GM18868 (cell line): ENCODE results near the gene MME.

Source experiments
- ATAC-seq: cut with Tn5 transposase; IDR thresholded peaks from one replicate; pipeline ENCODE4 v1.9.1; 2021; ENCODE audit warnings: mild to moderate bottlenecking, moderate library complexity; ENCODE audit not compliant: unreplicated experiment

Gene MME

DNA sequence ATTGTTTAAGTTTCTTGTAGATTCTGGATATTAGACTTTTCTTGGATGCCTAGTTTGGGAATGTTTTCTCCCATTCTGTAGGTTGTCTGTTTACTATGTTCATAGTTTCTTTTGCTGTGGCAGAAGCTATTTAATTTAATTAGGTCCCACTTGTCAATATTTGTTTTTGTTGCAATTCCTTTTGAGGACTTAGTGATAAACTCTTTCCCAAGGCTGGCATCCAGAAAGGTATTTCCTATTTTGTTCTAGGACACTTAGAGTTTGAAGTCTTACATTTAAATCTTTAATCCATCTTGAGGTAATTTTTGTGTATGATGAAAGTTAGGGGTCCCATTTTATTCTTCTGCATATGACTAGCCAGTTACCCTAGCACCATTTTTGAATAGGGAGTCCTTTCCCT is 54.9 kb downstream of the MME start:
- ATAC-seq = no peak

DNA sequence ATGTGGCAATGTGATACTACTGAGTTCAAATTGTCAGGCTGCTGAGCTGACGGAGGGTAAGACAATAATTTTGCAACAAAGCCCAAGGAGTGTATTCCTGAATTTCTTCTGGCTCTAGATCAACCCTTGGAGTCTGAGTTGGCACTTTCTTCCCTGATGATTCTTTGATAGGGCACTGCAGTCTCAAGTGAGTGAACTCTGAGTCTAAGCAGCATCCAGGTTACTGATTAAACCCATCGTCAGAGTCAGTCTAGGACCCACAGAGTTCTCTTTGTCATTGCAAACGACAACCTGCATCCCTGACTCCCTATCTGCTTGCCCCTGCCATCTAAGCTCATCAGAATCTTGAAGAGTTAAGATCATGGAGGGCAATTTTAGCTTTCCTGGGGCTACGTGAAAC is 58.6 kb downstream of the MME start:
- ATAC-seq = no peak

DNA sequence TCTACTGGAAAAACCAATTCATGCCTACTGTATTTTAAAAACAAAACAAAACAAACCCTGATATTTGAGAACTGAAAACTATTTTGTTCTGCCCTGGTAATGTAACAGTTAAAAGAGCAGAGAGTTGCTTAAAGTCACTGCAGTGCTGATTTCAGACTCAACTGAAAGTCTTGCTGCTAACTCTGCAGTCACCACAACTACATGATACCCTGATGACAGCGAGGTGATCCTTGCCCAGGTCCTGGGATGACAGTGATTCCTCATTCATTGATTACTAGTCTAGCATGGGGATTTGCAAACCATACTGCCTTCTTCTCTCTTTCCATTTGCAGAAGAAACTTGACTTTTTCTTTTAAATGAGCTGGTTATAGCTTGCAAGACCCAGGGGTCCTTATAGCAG is 67.5 kb downstream of the MME start:
- ATAC-seq = no peak

DNA sequence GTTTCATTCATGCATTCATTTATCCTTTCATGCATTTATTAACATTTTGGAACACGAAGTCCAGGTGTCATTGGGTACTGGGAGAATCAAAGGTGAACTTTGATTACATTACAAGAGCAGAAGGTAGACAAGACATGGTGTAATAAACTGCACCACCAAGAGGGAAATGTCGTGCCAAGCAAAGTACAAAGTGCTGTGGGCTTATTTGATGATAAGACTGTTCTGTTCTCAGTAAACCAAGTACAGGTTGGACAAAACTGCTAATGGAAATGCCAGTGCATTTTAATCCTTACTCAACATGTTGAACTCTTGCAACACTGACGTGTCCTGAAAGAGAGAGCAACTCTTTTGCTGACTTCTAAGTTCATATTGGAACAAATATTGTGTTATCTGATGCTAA is 69.4 kb downstream of the MME start:
- ATAC-seq = no peak

DNA sequence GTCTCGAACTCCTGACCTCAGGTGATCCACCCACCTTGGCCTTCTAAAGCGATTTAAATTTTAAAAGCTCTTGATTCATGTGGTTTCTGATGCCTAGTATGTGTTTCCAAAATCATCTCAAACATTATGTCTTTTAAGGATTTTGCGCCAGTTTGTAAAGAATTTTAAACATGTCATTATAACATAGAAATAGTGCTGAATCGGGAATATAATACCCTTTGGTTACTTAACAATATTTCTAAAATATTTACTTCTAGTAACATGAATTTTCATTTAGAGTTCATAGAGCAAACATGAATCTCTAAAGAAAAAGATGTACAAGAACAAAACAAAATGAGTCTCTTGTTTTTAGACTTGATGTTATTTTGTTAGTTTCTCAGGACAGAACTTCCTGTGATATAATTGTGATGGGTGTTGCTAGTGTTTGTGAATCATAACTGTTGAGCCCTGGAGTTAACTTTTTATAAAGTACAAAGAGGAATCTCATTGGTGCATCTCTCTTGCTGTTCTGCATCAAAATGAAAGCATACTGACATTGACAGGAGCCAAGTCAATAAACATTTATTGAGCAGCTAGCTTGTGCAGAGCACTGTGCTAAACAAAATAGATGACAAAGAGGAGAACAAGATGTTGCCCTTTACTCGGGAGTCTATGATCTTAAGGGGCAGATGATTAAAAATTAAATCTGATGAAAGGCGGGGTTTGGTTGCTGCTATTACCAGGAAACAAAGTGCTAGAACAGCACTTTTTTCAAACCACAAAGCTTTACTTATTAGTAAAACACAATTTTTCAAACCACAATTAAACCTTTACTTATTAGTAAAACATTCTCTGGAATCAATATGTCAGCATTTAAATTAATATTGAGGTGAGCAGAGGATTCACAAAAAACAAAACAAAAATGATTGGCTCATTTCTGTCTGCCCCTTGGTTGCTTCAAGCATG is 73.4 kb downstream of the MME start:
- no peak for ATAC-seq

DNA sequence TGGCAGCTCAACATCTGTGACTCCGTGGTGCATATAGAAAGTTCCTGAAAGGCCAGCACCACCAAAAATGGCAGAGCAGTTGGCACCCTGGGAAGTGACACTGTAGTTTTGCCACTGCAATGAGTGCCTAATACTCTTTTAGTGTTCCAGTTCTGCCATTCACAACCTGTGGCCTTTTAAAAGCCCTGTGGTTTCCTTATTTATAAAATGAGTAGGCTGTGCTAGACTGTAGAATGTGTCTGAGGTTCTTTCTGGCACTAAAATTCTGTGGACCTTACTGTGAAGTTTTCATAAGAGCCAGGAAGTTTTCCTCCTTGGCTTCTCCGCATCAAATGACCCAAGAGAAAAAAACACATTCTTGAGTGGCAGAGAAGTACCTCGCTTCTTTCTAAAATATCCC is 74.1 kb downstream of the MME start:
- no peak for ATAC-seq

DNA sequence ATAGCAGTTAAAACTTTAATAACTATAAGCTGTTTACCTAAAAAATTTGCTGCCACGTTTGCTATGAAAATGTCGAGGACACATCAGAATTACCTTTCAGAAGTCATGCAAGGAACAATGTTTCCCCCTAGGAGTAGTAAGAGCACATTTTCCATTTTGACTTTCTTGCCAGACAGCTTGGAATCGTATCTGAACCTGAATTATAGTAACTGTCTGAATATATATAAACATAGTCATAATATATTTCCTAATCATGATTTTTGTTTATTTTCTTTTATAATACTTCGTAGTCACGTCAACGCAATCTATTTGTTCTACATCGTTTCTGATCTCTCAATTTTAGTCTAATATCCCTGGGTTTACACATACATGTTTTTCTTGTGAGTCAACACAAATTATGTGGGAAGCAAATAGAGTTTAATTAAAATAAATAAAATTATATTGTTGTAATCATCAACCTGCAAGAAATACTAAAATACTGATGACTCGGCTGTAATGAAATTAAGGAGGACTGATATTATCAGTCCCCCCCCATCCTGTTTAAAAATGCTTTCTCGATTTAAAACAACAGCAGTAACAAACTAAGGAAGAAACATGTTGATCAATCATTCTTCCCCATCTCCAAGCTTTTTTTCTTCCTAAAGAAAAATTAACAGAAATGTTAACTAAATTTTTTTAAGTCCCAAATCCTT is 78.4 kb downstream of the MME start:
- ATAC-seq = no peak

DNA sequence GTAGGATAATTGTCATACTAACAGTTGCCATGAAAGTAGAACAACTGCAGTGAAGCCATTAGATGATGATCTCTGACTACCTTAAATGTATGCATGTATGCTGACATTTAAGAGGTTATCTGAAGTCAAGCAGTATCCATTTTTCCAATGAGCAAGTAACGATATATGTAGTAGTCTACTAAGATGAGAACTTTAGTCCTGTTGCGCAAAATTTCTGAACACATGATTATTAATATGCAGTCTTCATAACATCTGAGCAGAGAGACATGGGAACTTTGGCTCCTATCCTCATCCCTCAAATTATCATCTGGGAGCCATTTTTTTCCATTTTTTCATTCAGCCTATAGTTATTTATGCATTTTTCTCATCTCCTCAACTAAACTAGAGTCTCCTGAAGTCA is 79.2 kb downstream of the MME start:
- ATAC-seq = no peak

DNA sequence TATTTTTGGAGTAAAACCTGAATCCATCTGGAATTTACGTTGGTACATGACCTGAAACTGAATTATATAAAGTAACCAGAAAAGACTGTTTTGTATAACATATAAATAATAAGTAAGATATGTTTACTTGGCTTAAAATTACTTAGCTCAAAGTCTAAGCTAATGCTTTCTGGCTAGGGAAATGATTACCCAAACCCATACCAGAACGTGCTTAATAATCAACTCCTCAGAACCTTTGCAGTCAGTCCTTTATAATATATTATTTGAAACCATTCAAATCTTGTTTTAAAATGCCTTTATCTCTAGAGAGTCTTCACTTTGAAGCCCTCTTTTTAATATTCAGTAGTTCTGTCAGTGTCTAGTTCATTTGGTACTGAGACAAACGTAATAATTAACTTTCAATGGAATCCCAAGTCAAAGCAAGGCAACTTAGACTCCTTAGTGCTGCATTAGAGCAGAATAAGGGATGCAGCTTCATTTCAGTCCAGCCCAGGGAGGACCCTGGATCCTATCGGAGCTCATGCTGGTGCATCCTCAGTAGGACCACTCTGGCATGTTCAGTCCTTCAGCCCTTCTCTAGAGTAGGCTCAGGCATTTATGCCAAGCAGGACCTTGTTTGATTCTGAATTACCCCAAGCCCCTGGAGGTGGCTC is 81.6 kb downstream of the MME start:
- no peak for ATAC-seq

DNA sequence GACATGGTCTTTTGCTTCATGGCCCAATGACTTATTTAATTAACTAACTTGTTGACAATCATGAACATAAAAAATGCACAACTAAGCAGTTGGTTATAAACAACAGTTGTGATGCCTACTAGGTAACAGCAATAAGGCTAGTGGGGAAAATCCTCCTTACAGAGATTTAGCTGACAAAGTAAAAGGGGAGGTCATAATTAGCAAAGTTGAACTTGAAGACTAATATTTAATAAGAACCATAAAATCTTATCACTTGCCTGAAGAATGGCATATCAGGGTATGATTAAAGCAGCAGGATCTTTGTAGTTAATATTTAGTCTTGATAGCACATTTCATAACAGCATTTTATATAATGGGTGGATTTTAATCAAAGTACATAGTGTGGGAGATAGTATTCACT is 84.2 kb downstream of the MME start:
- ATAC-seq = no peak

DNA sequence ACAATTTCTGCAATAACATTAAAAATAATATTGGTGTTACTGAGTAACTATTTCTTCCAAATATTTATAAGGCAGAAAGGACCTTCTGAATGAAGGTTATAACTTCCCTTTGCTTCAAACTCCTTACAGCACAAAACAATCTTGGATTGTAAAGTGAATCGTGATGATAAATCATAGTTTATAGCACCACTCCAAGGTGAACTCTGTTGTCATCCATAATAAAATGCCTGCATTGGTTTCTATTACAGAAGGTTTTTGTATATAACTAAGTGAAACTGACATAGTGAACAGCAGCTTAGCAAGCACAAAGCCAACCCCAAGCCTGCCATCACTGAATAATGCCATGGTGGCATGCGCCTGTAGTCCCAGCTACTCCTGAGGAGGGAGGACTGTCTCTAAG is 86.3 kb downstream of the MME start:
- no peak for ATAC-seq

DNA sequence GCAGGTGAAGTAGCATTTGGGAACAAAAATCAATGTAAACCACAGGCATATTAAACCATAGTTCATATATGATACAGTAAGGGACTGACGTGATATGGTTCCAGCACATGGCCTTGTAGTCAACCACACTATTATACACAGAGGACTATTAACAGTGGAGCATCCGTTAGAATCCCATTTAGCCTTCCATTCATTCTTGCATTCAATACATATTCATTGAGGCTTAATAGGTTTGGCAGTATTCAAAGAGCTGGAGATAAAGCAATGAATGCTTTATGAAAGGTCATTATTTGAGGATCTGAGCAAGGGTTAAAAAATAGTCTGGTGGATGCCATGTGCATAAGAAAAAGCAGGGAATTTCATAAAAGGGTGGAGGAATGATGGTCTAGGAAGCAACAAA is 89.1 kb downstream of the MME start:
- ATAC-seq = no peak

DNA sequence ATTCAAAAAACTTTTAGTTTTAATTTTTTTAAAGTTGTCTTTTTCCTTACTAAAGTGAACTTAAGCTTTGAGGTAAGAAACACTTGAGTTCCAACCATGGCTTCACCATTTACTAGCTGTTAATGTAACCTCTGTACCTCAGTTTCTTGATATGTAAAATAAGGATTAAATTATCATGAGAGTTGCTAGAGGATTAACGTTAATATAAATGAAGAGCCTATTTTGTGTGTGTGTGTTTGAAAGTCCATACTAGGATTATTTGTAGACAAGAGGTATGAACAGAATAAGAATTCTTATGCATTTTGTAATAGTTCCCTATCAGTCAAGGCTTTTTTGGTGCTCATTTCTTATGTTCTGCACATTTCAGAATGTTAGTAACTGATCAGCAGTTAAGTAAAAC is 93.7 kb downstream of the MME start:
- ATAC-seq = no peak

DNA sequence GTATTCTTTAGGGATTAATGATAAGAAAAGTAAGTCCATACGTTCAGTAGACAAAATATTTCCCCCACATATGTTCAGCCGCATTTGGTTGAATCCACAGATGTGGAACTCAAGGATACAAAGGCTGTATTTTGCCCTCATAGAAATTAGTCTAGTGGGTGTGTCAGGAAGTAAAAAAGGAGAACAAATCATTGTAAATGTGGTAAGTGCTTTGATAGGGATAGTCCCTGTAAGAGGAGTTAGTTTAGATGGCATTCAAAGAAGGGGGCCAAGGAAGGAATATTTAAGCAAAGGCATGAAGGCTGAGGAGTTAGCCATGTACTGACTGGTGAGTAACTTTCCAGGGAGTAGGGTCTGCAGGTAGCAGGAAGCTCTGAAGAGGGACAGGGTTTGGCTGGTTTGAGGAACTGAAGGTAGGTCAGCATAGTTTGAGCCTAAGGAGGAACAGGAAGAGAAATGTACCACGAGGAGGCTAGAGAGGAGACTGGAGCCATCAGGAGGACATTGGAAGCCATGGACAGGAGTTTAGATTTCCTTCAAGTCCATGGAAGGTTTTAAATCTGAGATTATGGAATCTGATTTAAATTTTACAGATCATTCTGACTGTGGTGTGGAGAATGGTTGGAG is 98.8 kb downstream of the MME start:
- ATAC-seq = no peak

DNA sequence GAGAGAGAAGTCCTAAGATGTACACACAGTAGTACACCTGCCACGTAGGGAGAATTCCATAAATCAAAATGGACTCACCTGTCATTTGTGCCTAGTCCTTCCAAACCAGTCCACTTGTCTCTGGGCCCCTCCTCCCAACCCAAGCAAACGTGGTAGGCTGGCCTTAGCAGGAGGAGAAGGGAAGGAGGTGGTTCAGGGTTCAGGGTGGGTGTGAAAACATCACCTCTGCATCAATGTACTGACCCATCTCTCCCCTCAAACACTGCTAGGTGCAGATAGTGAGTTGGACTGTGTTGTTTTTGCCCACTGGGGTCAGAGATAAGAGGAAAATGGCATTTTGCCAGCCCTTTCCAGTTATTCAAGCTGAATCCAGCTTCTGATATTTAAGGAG is 99.3 kb downstream of the MME start:
- ATAC-seq = no peak

DNA sequence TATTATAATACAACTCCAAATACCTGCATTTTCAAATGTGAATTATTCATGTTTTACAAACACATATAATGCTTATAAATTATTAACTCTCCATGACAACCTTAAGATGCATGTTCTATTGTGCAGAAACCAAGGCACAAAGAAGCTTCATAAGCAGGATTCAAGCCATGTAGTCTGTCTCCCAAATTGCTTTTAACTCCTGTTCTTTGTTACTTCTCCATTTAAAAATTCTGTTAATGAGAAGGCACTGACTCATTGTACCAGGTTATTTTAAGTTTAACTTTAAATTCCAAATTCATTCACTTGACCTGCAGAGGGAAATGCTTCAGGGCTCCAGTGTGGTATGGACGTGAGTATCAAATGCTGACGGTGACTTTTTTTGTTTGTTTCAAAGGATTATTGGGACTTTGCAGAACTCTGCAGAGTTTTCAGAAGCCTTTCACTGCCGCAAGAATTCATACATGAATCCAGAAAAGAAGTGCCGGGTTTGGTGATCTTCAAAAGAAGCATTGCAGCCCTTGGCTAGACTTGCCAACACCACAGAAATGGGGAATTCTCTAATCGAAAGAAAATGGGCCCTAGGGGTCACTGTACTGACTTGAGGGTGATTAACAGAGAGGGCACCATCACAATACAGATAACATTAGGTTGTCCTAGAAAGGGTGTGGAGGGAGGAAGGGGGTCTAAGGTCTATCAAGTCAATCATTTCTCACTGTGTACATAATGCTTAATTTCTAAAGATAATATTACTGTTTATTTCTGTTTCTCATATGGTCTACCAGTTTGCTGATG is 100.0 kb downstream of the MME start:
- ATAC-seq = no peak

DNA sequence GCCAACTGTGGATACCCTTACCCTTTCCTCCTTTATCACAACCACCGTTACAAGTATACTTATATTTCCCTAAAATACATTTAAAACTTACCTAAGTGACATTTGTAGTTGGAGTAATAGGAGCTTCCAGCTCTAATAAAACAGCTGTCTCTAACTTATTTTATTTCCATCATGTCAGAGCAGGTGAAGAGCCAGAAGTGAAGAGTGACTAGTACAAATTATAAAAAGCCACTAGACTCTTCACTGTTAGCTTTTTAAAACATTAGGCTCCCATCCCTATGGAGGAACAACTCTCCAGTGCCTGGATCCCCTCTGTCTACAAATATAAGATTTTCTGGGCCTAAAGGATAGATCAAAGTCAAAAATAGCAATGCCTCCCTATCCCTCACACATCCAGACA is 102.3 kb downstream of the MME start:
- ATAC-seq = no peak

DNA sequence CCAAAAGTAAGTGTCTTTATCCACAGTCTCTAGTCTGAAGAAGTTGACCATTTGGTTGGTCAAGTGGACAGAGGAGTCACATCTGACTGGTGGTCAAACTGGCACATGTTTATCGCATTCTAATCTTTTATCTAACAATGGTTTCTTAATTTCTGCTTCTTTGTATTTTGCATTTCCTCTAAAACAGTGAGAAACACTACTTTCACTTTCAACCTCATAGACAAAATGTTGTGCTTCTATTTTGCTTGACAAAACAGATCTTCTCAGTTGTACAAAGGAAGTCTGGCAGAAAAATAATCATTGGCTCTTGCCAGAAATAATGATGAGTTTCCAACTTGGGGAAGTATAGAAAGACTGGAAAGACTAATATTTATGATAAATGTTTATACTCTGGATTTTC is 103.9 kb downstream of the MME start:
- no peak for ATAC-seq

DNA sequence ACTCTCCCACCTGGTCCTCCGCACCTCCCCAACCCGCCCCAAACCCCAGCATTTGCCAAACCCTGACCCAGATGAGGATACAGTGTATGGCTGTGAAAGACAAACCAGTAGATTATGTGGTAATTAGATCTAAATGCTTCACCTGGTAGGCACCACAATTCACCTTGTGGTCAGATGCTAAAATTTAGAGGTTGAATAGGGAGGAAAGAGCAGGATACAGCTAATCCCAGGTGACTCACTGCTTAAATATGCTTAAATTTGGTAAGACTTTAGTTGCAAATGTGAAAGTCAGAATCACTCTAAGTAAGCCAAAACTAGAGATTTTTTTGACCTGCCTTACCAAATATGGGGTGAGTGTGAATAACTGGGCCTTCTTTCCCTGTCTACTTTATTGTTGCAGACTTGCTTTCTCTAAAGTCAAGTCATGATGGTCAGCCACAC is 105.5 kb downstream of the MME start:
- ATAC-seq = no peak

DNA sequence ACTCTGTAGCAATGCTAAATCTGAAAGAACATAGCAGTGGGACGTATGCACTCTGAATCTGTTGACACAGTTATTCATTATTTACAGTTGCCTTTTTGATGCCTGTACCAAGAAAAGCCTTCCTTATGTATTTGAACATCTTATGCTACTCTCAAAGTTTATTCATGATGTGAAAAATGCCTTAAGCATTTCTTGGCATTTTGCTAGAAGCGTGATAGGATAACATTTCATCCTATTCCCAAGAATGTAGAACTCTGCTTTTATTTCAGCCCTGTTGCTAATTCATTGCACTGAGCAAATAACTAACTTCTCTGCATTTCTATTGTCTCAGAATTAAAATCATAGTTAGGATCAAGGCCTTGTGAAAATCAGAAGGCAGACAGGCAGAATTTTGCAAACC is 107.9 kb downstream of the MME start:
- no peak for ATAC-seq

DNA sequence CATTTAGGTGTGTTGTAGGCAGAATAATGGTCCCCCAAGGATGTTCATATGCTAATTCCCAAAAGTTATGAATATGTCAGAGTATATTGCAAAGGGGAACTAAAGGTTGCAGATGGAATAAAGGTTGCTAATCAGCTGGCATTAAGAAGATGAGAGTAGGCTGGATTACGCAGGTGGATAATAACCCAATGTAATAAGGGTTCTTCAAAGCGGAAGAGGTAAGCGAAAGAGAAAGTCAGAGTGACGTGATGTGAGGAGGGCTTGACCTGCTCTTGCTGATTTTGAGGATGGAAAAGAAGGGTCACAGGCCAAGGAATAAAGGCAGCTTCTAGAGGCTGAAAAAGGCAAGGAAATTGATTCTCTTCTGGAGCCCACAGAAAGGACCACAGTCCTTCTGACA is 109.4 kb downstream of the MME start:
- no peak for ATAC-seq
